Heart left ventricle (tissue), 16 donors: Measurements from ENCODE around the gene ATP5PB. TPM values are rescaled to one million over a fixed set of nuclear protein-coding genes. Genes with fewer than 3 reads are reported as not detected.

Source experiments
- ATAC-seq, 4 donors: fragments of 200-7000 bp; cut with Tn5 transposase; one replicate each; pipeline ENCODE4 v1.9.1; 2020 to 2022; ENCODE audit warnings: moderate library complexity in 4 of 4, mild to moderate bottlenecking in 3 of 4, moderate number of reproducible peaks in 1 of 4
- DNase-seq, 5 donors: peaks; one replicate each; pipeline ENCODE4 v3.0.0-alpha.2; 2020
- H3K27ac ChIP-seq, 12 donors: fragments of 200-600 bp; sonication (generic) in 4 of 12; one replicate each; pipeline versions ENCODE4 v1.5.0 to v1.8.0; 2016 to 2022; ENCODE audit warnings: mild to moderate bottlenecking in 2 of 12
- H3K27me3 ChIP-seq, 9 donors: fragments of 200-600 bp; sonication (generic) in 2 of 9; one replicate each; pipeline versions ENCODE4 v1.5.1 to v1.8.0; 2016 to 2022; ENCODE audit warnings: mild to moderate bottlenecking in 3 of 9
- H3K36me3 ChIP-seq, 9 donors: fragments of 200-600 bp; sonication (generic) in 2 of 9; one replicate each; pipeline versions ENCODE4 v1.5.0 to v1.8.0; 2018 to 2022; ENCODE audit warnings: mild to moderate bottlenecking in 2 of 9
- H3K4me1 ChIP-seq, 12 donors: fragments of 200-600 bp; sonication (generic) in 4 of 12; one replicate each; pipeline versions ENCODE4 v1.5.0 to v1.8.0; 2016 to 2022; ENCODE audit warnings: mild to moderate bottlenecking in 3 of 12
- H3K4me3 ChIP-seq, 12 donors: fragments of 200-600 bp; sonication (generic) in 4 of 12; one replicate each; pipeline versions ENCODE4 v1.5.0 to v1.8.0; 2017 to 2022; ENCODE audit warnings: mild to moderate bottlenecking in 9 of 12, moderate library complexity in 4 of 12
- H3K9me3 ChIP-seq, 12 donors: fragments of 200-600 bp; sonication (generic) in 4 of 12; one replicate each; pipeline versions ENCODE4 v1.5.0 to v1.8.0; 2016 to 2022; ENCODE audit warnings: mild to moderate bottlenecking in 1 of 12
- POLR2A ChIP-seq, 2 donors: fragments of 450-650 bp; IDR thresholded peaks; one replicate each; pipeline ENCODE4 v1.6.1; 2017; ENCODE audit warnings: antibody characterized with exemption in 2 of 2, mild to moderate bottlenecking in 2 of 2, moderate library complexity in 2 of 2
- WGBS, 4 donors: extraction: QIAGEN DNeasy Blood & Tissue Kit in 2 of 4; methylation state at CpG; one replicate each; pipeline versions ENCODE4 v1.1.5 to v1.1.7; 2013 to 2018; 5-methylcytosine and 5-hydroxymethylcytosine counted together
- intact Hi-C, 10 donors: fragments of 100-400 bp; cut with DNase I; formaldehyde crosslinking; loops; one replicate each; pipeline versions ENCODE4 v1.11.1 to v1.14.2; 2022
- polyA plus RNA-seq, 2 donors: library from polyadenylated mRNA; stranded (reverse); fragments of 200-250 nt; gene quantifications; one replicate each; pipeline ENCODE4 v1.2.3, GENCODE V29; 2013
- total RNA-seq, 9 donors: library from RNA; depleted of rRNA in 2 of 9; stranded (reverse); fragments of >200 nt in 2 of 9; fragmentation: NEBNext Ultra II Directional in 3 of 9; extraction: Animal tissue kit (Norgen Biotek cat#: 25700) in 3 of 9; gene quantifications; one replicate each; pipeline versions ENCODE4 v1.1.0 to v1.2.4, GENCODE V29; 2016 to 2023
- TF ChIP-seq, protein P1 (sequence below), 12 donors: fragments of 200-600 bp; sonication (generic) in 4 of 12; IDR thresholded peaks; one replicate each; pipeline versions ENCODE4 v1.5.0 to v1.8.0; 2018 to 2022; ENCODE audit warnings: antibody characterized with exemption in 12 of 12, mild to moderate bottlenecking in 5 of 12
- donor health status: ischemic (EF 13 %, LVEDD 7.1; RV severe dilation, severe dysfunction).
- donor health status: healthy with polysubstance abuse.
- donor health status: DM: no; HTN: yes; CAD: no.
- donor health status: DM: no; HTN: no; CAD: no.
- donor health status: ischemic (EF 25% LVEDD 6.9; RV normal size, moderate dysfunction).
- donor health status: ischemic (EF 25% LVEDD 5.7; RV mildly dilated, moderate dysfunction).
- donor health status: healthy.
- donor health status: DM: yes; HTN: yes; CAD: no.
- donor health status: ischemic (EF 35%, LVEDD 5.7; RV mildly dilated, moderate dysfunction).
- donor health status: nonischemic (EF 11% LVEDD 7.7; RV severe dilation, severe dysfunction).
- donor health status: DM: yes; HTN: yes; CAD: no.
- donor health status: PGD.
- donor health status: ischemic (EF 29% LVEDD 5.4; RV normal size, mild dysfunction).
- donor health status: nonischemic (EF 23%, LVEDD 6.1; RV moderate dilation, normal function).

The ATP5PB gene
- total and polyA plus RNA-seq, 11 donors: 394 to 878 (median 625) TPM

DNA sequence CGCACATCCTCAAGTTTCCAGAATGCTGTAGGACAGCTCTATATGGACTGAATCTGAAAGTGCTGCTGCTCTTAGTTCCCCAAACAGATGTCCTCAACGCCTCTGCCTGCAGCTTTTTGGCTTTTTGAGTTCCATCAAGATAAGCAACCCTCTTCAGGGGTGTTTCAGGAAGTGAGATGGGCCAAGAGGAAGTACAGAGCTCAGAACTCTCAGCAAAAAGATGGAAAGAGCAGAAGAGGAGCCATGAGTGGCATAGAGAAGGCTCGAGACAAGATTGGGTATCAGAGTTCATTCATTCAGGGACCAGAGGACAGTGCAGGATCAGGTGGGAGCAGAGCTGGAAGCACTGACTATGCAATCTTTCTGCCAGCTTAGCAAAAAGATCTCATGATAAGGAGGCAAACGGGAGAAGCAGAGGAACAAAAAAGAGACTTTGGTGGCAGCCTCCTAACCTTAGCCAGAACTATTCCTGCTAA lies 54.4 kb downstream of the ATP5PB start, which contains the start of the genes ADORA3 and TMIGD3:
TSS of gene ADORA3 (minus strand) at position 49 of the 476 bp plus-strand sequence. CDS start 279 bp downstream, outside the sequence.
TSS of gene TMIGD3 (minus strand) at position 49 of the 476 bp plus-strand sequence. CDS start 279 bp downstream, outside the sequence.
- peak within 1 kb of the TSS in 2 of 12 donors; percentile 10 to 99 for H3K27ac ChIP-seq
- peak within 1 kb of the TSS in 2 of 12 donors; percentile 18 to 39 for H3K4me3 ChIP-seq
- ATAC-seq (peak in 1 of 4 donors; percentile 3), DNase-seq (no peak)
- WGBS, 4 donors: 60 to 65% (median 63%) methylated on average over 4 of the region's 4 CpGs
- peaks cover 0 to 87% (median 16%) of the 10 kb centered on the region in 12 donors for H3K4me1 ChIP-seq
- no peaks in the 10 kb centered on the region for H3K27me3 ChIP-seq
- intact Hi-C loops: no loop called here
- H3K9me3 ChIP-seq: no peaks in the 10 kb centered on the region
- H3K36me3 ChIP-seq: peaks cover 0 to 6% (median 0%) of the 10 kb centered on the region in 9 donors
- TF ChIP-seq POLR2A (IDR thresholded peaks at IDR 0.05): no peak
- TF ChIP-seq, protein P1, sequence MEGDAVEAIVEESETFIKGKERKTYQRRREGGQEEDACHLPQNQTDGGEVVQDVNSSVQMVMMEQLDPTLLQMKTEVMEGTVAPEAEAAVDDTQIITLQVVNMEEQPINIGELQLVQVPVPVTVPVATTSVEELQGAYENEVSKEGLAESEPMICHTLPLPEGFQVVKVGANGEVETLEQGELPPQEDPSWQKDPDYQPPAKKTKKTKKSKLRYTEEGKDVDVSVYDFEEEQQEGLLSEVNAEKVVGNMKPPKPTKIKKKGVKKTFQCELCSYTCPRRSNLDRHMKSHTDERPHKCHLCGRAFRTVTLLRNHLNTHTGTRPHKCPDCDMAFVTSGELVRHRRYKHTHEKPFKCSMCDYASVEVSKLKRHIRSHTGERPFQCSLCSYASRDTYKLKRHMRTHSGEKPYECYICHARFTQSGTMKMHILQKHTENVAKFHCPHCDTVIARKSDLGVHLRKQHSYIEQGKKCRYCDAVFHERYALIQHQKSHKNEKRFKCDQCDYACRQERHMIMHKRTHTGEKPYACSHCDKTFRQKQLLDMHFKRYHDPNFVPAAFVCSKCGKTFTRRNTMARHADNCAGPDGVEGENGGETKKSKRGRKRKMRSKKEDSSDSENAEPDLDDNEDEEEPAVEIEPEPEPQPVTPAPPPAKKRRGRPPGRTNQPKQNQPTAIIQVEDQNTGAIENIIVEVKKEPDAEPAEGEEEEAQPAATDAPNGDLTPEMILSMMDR (IDR thresholded peaks at IDR 0.05): no peak

- Histone ChIP-seq H3K4me3 (peak overlapping the region in 1 of 12 donors; percentile 15), H3K27ac (peak overlapping the region in 1 of 12 donors; percentile 99), H3K36me3 (peaks cover 0 to 6% (median 0%) of the 10 kb centered on the region in 9 donors), H3K4me1 (peaks cover 0 to 87% (median 20%) of the 10 kb centered on the region in 12 donors), H3K27me3 (no peaks in the 10 kb centered on the region), H3K9me3 (no peaks in the 10 kb centered on the region)
- ATAC-seq (no peak), DNase-seq (no peak)
- 55 to 68% (median 67%) methylated on average over 6 of the region's 6 CpGs for WGBS, 4 donors
- intact Hi-C loops: no loop called here
- TF ChIP-seq, protein P1 (IDR thresholded peaks at IDR 0.05): no peak
- TF ChIP-seq POLR2A (IDR thresholded peaks at IDR 0.05): no peak
Observed at GRCh38 chr1:111504097-111504496, 54.8 kb downstream of the ATP5PB start.

DNA sequence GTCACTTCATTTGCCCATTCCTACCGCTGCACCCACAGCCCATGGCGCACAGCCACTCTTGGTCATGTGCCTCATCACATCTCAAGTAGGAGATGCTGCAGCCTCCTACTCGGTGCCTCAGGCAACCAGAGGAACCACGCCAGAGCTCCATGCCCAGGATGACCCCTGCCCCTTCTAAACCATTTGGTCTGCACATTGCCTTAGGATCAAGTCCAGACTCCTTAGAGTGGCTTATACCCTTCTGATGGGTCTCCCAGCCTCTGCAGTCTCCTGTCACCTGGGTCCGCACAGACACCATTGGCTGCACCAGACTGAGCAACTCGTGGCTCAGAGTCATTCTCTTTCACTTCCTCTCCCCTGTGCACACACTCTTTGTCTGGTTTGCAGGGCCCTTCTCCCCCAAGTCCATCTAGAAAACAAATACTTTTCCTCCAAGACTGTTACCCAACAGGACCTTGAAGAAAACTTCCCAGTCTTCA lies 56.4 kb downstream of the ATP5PB start:
- TF ChIP-seq POLR2A (IDR thresholded peaks at IDR 0.05): no peak
- TF ChIP-seq, protein P1 (IDR thresholded peaks at IDR 0.05): no peak
- Histone ChIP-seq H3K36me3 (no peaks in the 10 kb centered on the region), H3K27ac (peak overlapping the region in 4 of 12 donors; percentile 28 to 99 (median 66)), H3K4me1 (peaks cover 6 to 93% (median 35%) of the 10 kb centered on the region in 12 donors), H3K27me3 (no peaks in the 10 kb centered on the region), H3K4me3 (no peak overlapping the region), H3K9me3 (no peaks in the 10 kb centered on the region)
- intact Hi-C loops: loop anchor here in 6 of 10 donors (5.0 kb wide), 4 partner anchors 152 to 252 kb away; partner anchors contain the start of gene DDX20 (in 4 of the 6)
- DNase-seq (peak in 1 of 5 donors; percentile 38), ATAC-seq (no peak)
- 80 to 95% (median 87%) methylated on average over 6 of the region's 6 CpGs for WGBS, 4 donors

- 50 to 80% (median 52%) methylated on average over 2 of the region's 2 CpGs for WGBS, 4 donors
- H3K4me3 ChIP-seq: no peak overlapping the region
- H3K4me1 ChIP-seq: peaks cover 6 to 94% (median 37%) of the 10 kb centered on the region in 12 donors
- no peak for TF ChIP-seq POLR2A (IDR thresholded peaks at IDR 0.05)
- TF ChIP-seq, protein P1 (IDR thresholded peaks at IDR 0.05): no peak
- ATAC-seq (no peak), DNase-seq (no peak)
- H3K36me3 ChIP-seq: no peaks in the 10 kb centered on the region
- H3K27ac ChIP-seq: peak overlapping the region in 7 of 12 donors; percentile 15 to 99 (median 44)
- H3K9me3 ChIP-seq: no peaks in the 10 kb centered on the region
- intact Hi-C loops: loop anchor here in 6 of 10 donors (5.0 kb wide), 4 partner anchors 151 to 251 kb away; partner anchors contain the start of gene DDX20 (in 4 of the 6)
- H3K27me3 ChIP-seq: no peaks in the 10 kb centered on the region
Observed at GRCh38 chr1:111506561-111506960, 57.3 kb downstream of the ATP5PB start.
